OCI-LY7 (cell line): ENCODE results near the gene MLF1. TPM values are rescaled to one million over a fixed set of nuclear protein-coding genes. Genes with fewer than 3 reads are reported as not detected.

Source experiments
- BruUV-seq: library from RNA; stranded (reverse); fragments of 400-500 nt; replicated peaks from 2 replicates; lab custom pipeline; 2021; lab: Mats Ljungman, UMichigan
- CTCF ChIA-PET: fragments of 300-600 bp; sonication (Branson Sonifier 250); formaldehyde crosslinking; loops from one replicate; lab custom pipeline; 2022; ENCODE audit warnings: antibody characterized with exemption; ENCODE audit not compliant: unreplicated experiment; lab: Charles Lee
- POLR2A ChIA-PET: fragments of 300-600 bp; sonication (Branson Sonifier 250); formaldehyde crosslinking; loops from one replicate; lab custom pipeline; 2022; ENCODE audit warnings: antibody characterized with exemption; lab: Charles Lee
- DNase-seq: peaks from one replicate; pipeline ENCODE4 v3.0.0-alpha.2; 2015; ENCODE audit warnings: low spot score
- H2AFZ ChIP-seq: fragments of 200-600 bp; sonication (generic), shearing (Covaris generic); 2 replicates; pipeline ENCODE4 v1.6.1; 2014; ENCODE audit warnings: mild to moderate bottlenecking, antibody characterized with exemption, low read length, moderate library complexity
- H3K27ac ChIP-seq: fragments of 200-600 bp; sonication (generic); 2 replicates; pipeline ENCODE4 v1.5.1; 2014; ENCODE audit warnings: mixed run types, low read depth, mild to moderate bottlenecking, moderate library complexity, low read length, inconsistent platforms; ENCODE audit not compliant: poor library complexity, severe bottlenecking
- H3K36me3 ChIP-seq: fragments of 200-600 bp; sonication (generic); 2 replicates; pipeline ENCODE4 v1.6.1; 2014; ENCODE audit warnings: mild to moderate bottlenecking, antibody characterized with exemption, low read length, moderate library complexity, mixed read lengths; ENCODE audit not compliant: insufficient read depth
- H3K4me1 ChIP-seq: fragments of 200-600 bp; sonication (generic); 2 replicates; pipeline ENCODE4 v1.5.1; 2014; ENCODE audit warnings: mild to moderate bottlenecking, low read length; ENCODE audit not compliant: insufficient read depth, poor library complexity, severe bottlenecking
- H3K4me2 ChIP-seq: fragments of 200-600 bp; sonication (generic); 2 replicates; pipeline ENCODE4 v1.6.1; 2014; ENCODE audit warnings: mild to moderate bottlenecking, low read length
- H3K4me3 ChIP-seq: fragments of 200-600 bp; sonication (generic); 2 replicates; pipeline ENCODE4 v1.5.1; 2014; ENCODE audit warnings: mild to moderate bottlenecking, low read depth, low read length; ENCODE audit not compliant: poor library complexity, severe bottlenecking
- H3K79me2 ChIP-seq: fragments of 200-600 bp; sonication (generic); 2 replicates; pipeline ENCODE4 v1.6.1; 2016; ENCODE audit warnings: low read depth, mild to moderate bottlenecking, low read length, moderate library complexity, mixed read lengths; ENCODE audit not compliant: insufficient read depth
- H3K9me2 ChIP-seq: fragments of 200-600 bp; sonication (generic); 2 replicates; pipeline ENCODE4 v1.6.1; 2016; ENCODE audit warnings: mild to moderate bottlenecking, low read length, mixed read lengths; ENCODE audit not compliant: insufficient read depth
- H3K9me3 ChIP-seq: fragments of 200-600 bp; sonication (generic); 2 replicates; pipeline ENCODE4 v1.6.1; 2014; ENCODE audit warnings: mild to moderate bottlenecking, mixed run types, low read length, mixed read lengths
- H4K20me1 ChIP-seq: fragments of 200-600 bp; sonication (generic); 2 replicates; pipeline ENCODE4 v1.6.1; 2014; ENCODE audit warnings: mild to moderate bottlenecking, antibody characterized with exemption, low read length, moderate library complexity, mixed read lengths; ENCODE audit not compliant: insufficient read depth
- CTCF ChIP-seq: fragments of 200-600 bp; sonication (generic); conservative IDR thresholded peaks from 2 replicates; pipeline ENCODE4 v1.5.1; 2014; ENCODE audit warnings: mild to moderate bottlenecking, antibody characterized with exemption, low read length, moderate library complexity, mixed read lengths
- EZH2phosphoT487 ChIP-seq: fragments of 200-600 bp; sonication (generic); IDR thresholded peaks from 2 replicates; pipeline ENCODE4 v1.6.1; 2018; ENCODE audit warnings: low read depth, borderline replicate concordance, mild to moderate bottlenecking, mixed run types, antibody characterized with exemption, low read length, moderate library complexity, mixed read lengths
- intact Hi-C: fragments of 100-400 bp; cut with micrococcal nuclease; formaldehyde crosslinking; loops from one replicate; pipeline ENCODE4 v1.10.0; 2022; ENCODE audit not compliant: unreplicated experiment
- total RNA-seq, 2 experiments: library from RNA; depleted of rRNA in 1 of 2; stranded (reverse); fragments of >200 nt in 1 of 2; shearing (Covaris generic) in 1 of 2; gene quantifications; 2 replicates each; pipeline ENCODE4 v1.2.3, GENCODE V29; 2014 to 2022

MLF1 gene
- total RNA-seq, 2 experiments from 2014 or later: not detected

- Histone ChIP-seq H3K4me1 (no peaks in the 10 kb centered on the region), H3K9me3 (no peaks in the 10 kb centered on the region), H3K36me3 (no peaks in the 10 kb centered on the region), H3K9me2 (no peaks in the 10 kb centered on the region), H3K4me3 (no peak overlapping the region), H2AFZ (no peak overlapping the region), H3K27ac (no peak overlapping the region), H4K20me1 (no peaks in the 10 kb centered on the region), H3K4me2 (no peak overlapping the region), H3K79me2 (no peaks in the 10 kb centered on the region)
- TF ChIP-seq EZH2phosphoT487: no peak
- no peak for TF ChIP-seq CTCF
- intact Hi-C loops: no loop called here
- no peak for DNase-seq
- POLR2A ChIA-PET: no interaction called here
- CTCF ChIA-PET: no interaction called here
- BruUV-seq: no TSS peak
Observed at GRCh38 chr3:158625881-158626280, 54.9 kb downstream of the MLF1 start.

- no TSS peak for BruUV-seq
- intact Hi-C loops: no loop called here
- no peak for TF ChIP-seq CTCF
- no peak for TF ChIP-seq EZH2phosphoT487
- no peak overlapping the region for H3K4me2 ChIP-seq
- ChIA-PET POLR2A (interaction anchor here (1.1 kb wide), 1 partner anchor 12 kb away, joined by 3 read pairs; no protein-coding TSS in a partner anchor), CTCF (no interaction called here)
- no peaks in the 10 kb centered on the region for H3K4me1 ChIP-seq
- H3K9me2 ChIP-seq: no peaks in the 10 kb centered on the region
- no peak overlapping the region for H3K27ac ChIP-seq
- H3K79me2 ChIP-seq: no peaks in the 10 kb centered on the region
- H3K9me3 ChIP-seq: no peaks in the 10 kb centered on the region
- H4K20me1 ChIP-seq: no peaks in the 10 kb centered on the region
- H3K4me3 ChIP-seq: no peak overlapping the region
- H3K36me3 ChIP-seq: no peaks in the 10 kb centered on the region
- H2AFZ ChIP-seq: no peak overlapping the region
- DNase-seq: no peak
Observed at GRCh38 chr3:158631981-158632380, 61.0 kb downstream of the MLF1 start.

- POLR2A ChIA-PET: no interaction called here
- H2AFZ ChIP-seq: no peak overlapping the region
Observed at GRCh38 chr3:158640646-158641045, 69.7 kb downstream of the MLF1 start.

More at GRCh38 chr3:158640646-158641045, 69.7 kb downstream of the MLF1 start:
- intact Hi-C loops: loop anchor here (5.0 kb wide), 1 partner anchor 533 kb away; the partner anchor contains the start of gene SHOX2
- no peak overlapping the region for H3K4me2 ChIP-seq
- TF ChIP-seq CTCF: no peak
- no peak for TF ChIP-seq EZH2phosphoT487
- DNase-seq: no peak
- no peaks in the 10 kb centered on the region for H3K9me3 ChIP-seq
- H3K27ac ChIP-seq: no peak overlapping the region
- peaks cover 12% of the 10 kb centered on the region for H3K79me2 ChIP-seq
- H3K36me3 ChIP-seq: peaks cover under 1% of the 10 kb centered on the region; the same call in 1 of the 2 replicates
- BruUV-seq: no TSS peak
- H3K4me3 ChIP-seq: no peak overlapping the region
- peaks cover 5% of the 10 kb centered on the region for H3K4me1 ChIP-seq
- CTCF ChIA-PET: no interaction called here
- H3K9me2 ChIP-seq: no peaks in the 10 kb centered on the region
- H4K20me1 ChIP-seq: no peaks in the 10 kb centered on the region
